ENCODE measurements around the gene ERC2. TPM values are rescaled to one million over a fixed set of nuclear protein-coding genes. Genes with fewer than 3 reads are reported as not detected.
A peak's percentile ranks its signal among the peaks of the same experiment; 100 is the strongest.

Gene ERC2
- polyA plus RNA-seq, 5 donors, result 1.4 to 3.0 (median 2.1) TPM

GRCh38 chr3:55716611-55717225 lies 751.5 kb downstream of the ERC2 start:
- no peak for DNase-seq

- DNase-seq, result no peak
Observed at GRCh38 chr3:55716044-55716443, 752.2 kb downstream of the ERC2 start.

GRCh38 chr3:55714057-55714456 lies 754.2 kb downstream of the ERC2 start:
- DNase-seq, result no peak

- DNase-seq, result no peak
Observed at GRCh38 chr3:55711646-55712045, 756.6 kb downstream of the ERC2 start.

GRCh38 chr3:55709411-55710012 lies 758.8 kb downstream of the ERC2 start:
- DNase-seq, result no peak

GRCh38 chr3:55708921-55709320 lies 759.3 kb downstream of the ERC2 start:
- no peak for DNase-seq

GRCh38 chr3:55708242-55708641 lies 760.0 kb downstream of the ERC2 start:
- no peak for DNase-seq

- no peak for DNase-seq
Observed at GRCh38 chr3:55704521-55704920, 763.7 kb downstream of the ERC2 start.

GRCh38 chr3:55702822-55703221 lies 765.4 kb downstream of the ERC2 start:
- no peak for DNase-seq

GRCh38 chr3:55701997-55702396 lies 766.3 kb downstream of the ERC2 start:
- DNase-seq, result no peak

- no peak for DNase-seq
Observed at GRCh38 chr3:55698831-55699230, 769.4 kb downstream of the ERC2 start.

- no peak for DNase-seq
Observed at GRCh38 chr3:55697177-55697865, 770.9 kb downstream of the ERC2 start.

GRCh38 chr3:55692957-55693558 lies 775.2 kb downstream of the ERC2 start:
- peak in 1 of 2 donors; percentile 15 for DNase-seq

GRCh38 chr3:55692295-55692956 lies 775.8 kb downstream of the ERC2 start:
- no peak for DNase-seq

GRCh38 chr3:55691141-55691540 lies 777.1 kb downstream of the ERC2 start:
- no peak for DNase-seq

GRCh38 chr3:55690726-55691125 lies 777.5 kb downstream of the ERC2 start:
- DNase-seq, result no peak

GRCh38 chr3:55690177-55690576 lies 778.1 kb downstream of the ERC2 start:
- DNase-seq, result no peak

- DNase-seq, result no peak
Observed at GRCh38 chr3:55688154-55688553, 780.1 kb downstream of the ERC2 start.

GRCh38 chr3:55687526-55687925 lies 780.7 kb downstream of the ERC2 start:
- DNase-seq, result no peak

- no peak for DNase-seq
Observed at GRCh38 chr3:55686426-55687254, 781.6 kb downstream of the ERC2 start.

- DNase-seq, result no peak
Observed at GRCh38 chr3:55683666-55684270, 784.5 kb downstream of the ERC2 start.
